Measurements from ENCODE around the gene BAK1.

- TF ChIP-seq EZH2phosphoT487 (IDR thresholded peaks at IDR 0.05; ENCODE audit: insufficient read depth, low read depth), result no peak
- TF ChIP-seq EZH2 (IDR thresholded peaks at IDR 0.05; ENCODE audit: insufficient read depth, poor library complexity, severe bottlenecking), result no peak
These were observed 6.1 kb upstream of the BAK1 start for GRCh38 chr6:33586108-33586640.

All from GM23248 (cell line).